ENCODE data around the gene SET.

Gene SET

GRCh38 chr9:128721487-128722010 lies 32.5 kb downstream of the SET start:
- 95 to 96% methylated on average over 18 of the region's 18 CpGs for WGBS, 2 experiments
- peaks cover 7% of the 10 kb centered on the region for H3K4me1 ChIP-seq (ENCODE audit: control insufficient read depth, insufficient read depth, low read length)

GRCh38 chr9:128722380-128723351 lies 33.6 kb downstream of the SET start:
- no peaks in the 10 kb centered on the region for H3K9me3 ChIP-seq (ENCODE audit: control insufficient read depth, low read length)
- H3K27me3 ChIP-seq (ENCODE audit: control insufficient read depth, insufficient read depth, low read length, poor library complexity, severe bottlenecking), result no peaks in the 10 kb centered on the region
- H3K4me1 ChIP-seq (ENCODE audit: control insufficient read depth, insufficient read depth, low read length), result peaks cover 7% of the 10 kb centered on the region
- no peak overlapping the region for H3K27ac ChIP-seq (ENCODE audit: insufficient read depth, low read depth, low read length, poor library complexity, severe bottlenecking)
- H3K4me3 ChIP-seq (ENCODE audit: insufficient read depth, low read depth, low read length), result peak overlapping the region; percentile 53
- no peaks in the 10 kb centered on the region for H3K36me3 ChIP-seq (ENCODE audit: control insufficient read depth, insufficient read depth, low read length)
- 85 to 86% methylated on average over 9 of the region's 9 CpGs for WGBS, 2 experiments

More at GRCh38 chr9:128721487-128722010, 32.5 kb downstream of the SET start:
- no peak overlapping the region for H3K27ac ChIP-seq (ENCODE audit: insufficient read depth, low read depth, low read length, poor library complexity, severe bottlenecking)
- no peaks in the 10 kb centered on the region for H3K27me3 ChIP-seq (ENCODE audit: control insufficient read depth, insufficient read depth, low read length, poor library complexity, severe bottlenecking)
- no peaks in the 10 kb centered on the region for H3K36me3 ChIP-seq (ENCODE audit: control insufficient read depth, insufficient read depth, low read length)
- H3K4me3 ChIP-seq (ENCODE audit: insufficient read depth, low read depth, low read length), result no peak overlapping the region
- H3K9me3 ChIP-seq (ENCODE audit: control insufficient read depth, low read length), result no peaks in the 10 kb centered on the region

GRCh38 chr9:128723352-128723865 lies 34.4 kb downstream of the SET start:
- Histone ChIP-seq H3K4me1 (ENCODE audit: control insufficient read depth, insufficient read depth, low read length) (peaks cover 7% of the 10 kb centered on the region), H3K36me3 (ENCODE audit: control insufficient read depth, insufficient read depth, low read length) (no peaks in the 10 kb centered on the region), H3K27me3 (ENCODE audit: control insufficient read depth, insufficient read depth, low read length, poor library complexity, severe bottlenecking) (no peaks in the 10 kb centered on the region), H3K9me3 (ENCODE audit: control insufficient read depth, low read length) (no peaks in the 10 kb centered on the region), H3K27ac (ENCODE audit: insufficient read depth, low read depth, low read length, poor library complexity, severe bottlenecking) (no peak overlapping the region), H3K4me3 (ENCODE audit: insufficient read depth, low read depth, low read length) (peak overlapping the region; percentile 53)
- 44 to 46% methylated on average over 7 of the region's 7 CpGs for WGBS, 2 experiments

GRCh38 chr9:128723866-128724743 lies 35.1 kb downstream of the SET start, which contains the start of gene ZDHHC12:
TSS of gene ZDHHC12 (minus strand) at chr9:128724127. CDS start at chr9:128724093, 34 bp downstream.
- H3K36me3 ChIP-seq (ENCODE audit: control insufficient read depth, insufficient read depth, low read length), result no peaks in the 10 kb centered on the region
- H3K27me3 ChIP-seq (ENCODE audit: control insufficient read depth, insufficient read depth, low read length, poor library complexity, severe bottlenecking), result no peaks in the 10 kb centered on the region
- H3K9me3 ChIP-seq (ENCODE audit: control insufficient read depth, low read length), result no peaks in the 10 kb centered on the region
- peak within 1 kb of the TSS; percentile 53 for H3K4me3 ChIP-seq (ENCODE audit: insufficient read depth, low read depth, low read length)
- H3K27ac ChIP-seq (ENCODE audit: insufficient read depth, low read depth, low read length, poor library complexity, severe bottlenecking), result peak within 1 kb of the TSS; percentile 29
- peaks cover 7% of the 10 kb centered on the region for H3K4me1 ChIP-seq (ENCODE audit: control insufficient read depth, insufficient read depth, low read length)
- 3% methylated on average over 68 of the region's 68 CpGs for WGBS, 2 experiments

GRCh38 chr9:128724744-128725211 lies 35.8 kb downstream of the SET start:
- H3K9me3 ChIP-seq (ENCODE audit: control insufficient read depth, low read length), result no peaks in the 10 kb centered on the region
- peak overlapping the region; percentile 29 for H3K27ac ChIP-seq (ENCODE audit: insufficient read depth, low read depth, low read length, poor library complexity, severe bottlenecking)
- H3K4me1 ChIP-seq (ENCODE audit: control insufficient read depth, insufficient read depth, low read length), result peaks cover 7% of the 10 kb centered on the region
- no peaks in the 10 kb centered on the region for H3K36me3 ChIP-seq (ENCODE audit: control insufficient read depth, insufficient read depth, low read length)
- no peaks in the 10 kb centered on the region for H3K27me3 ChIP-seq (ENCODE audit: control insufficient read depth, insufficient read depth, low read length, poor library complexity, severe bottlenecking)
- peak overlapping the region; percentile 53 for H3K4me3 ChIP-seq (ENCODE audit: insufficient read depth, low read depth, low read length)
- 34 to 39% methylated on average over 10 of the region's 10 CpGs for WGBS, 2 experiments

GRCh38 chr9:128727640-128728248 lies 38.7 kb downstream of the SET start:
- Histone ChIP-seq H3K36me3 (ENCODE audit: control insufficient read depth, insufficient read depth, low read length) (no peaks in the 10 kb centered on the region), H3K4me1 (ENCODE audit: control insufficient read depth, insufficient read depth, low read length) (peaks cover 7% of the 10 kb centered on the region), H3K27ac (ENCODE audit: insufficient read depth, low read depth, low read length, poor library complexity, severe bottlenecking) (no peak overlapping the region), H3K27me3 (ENCODE audit: control insufficient read depth, insufficient read depth, low read length, poor library complexity, severe bottlenecking) (no peaks in the 10 kb centered on the region), H3K9me3 (ENCODE audit: control insufficient read depth, low read length) (no peaks in the 10 kb centered on the region), H3K4me3 (ENCODE audit: insufficient read depth, low read depth, low read length) (no peak overlapping the region)
- WGBS, 2 experiments, result 93 to 94% methylated on average over 5 of the region's 5 CpGs

- H3K27ac ChIP-seq (ENCODE audit: insufficient read depth, low read depth, low read length, poor library complexity, severe bottlenecking), result no peak overlapping the region
- peaks cover 2% of the 10 kb centered on the region for H3K4me1 ChIP-seq (ENCODE audit: control insufficient read depth, insufficient read depth, low read length)
- H3K9me3 ChIP-seq (ENCODE audit: control insufficient read depth, low read length), result no peaks in the 10 kb centered on the region
- no peak overlapping the region for H3K4me3 ChIP-seq (ENCODE audit: insufficient read depth, low read depth, low read length)
- no peaks in the 10 kb centered on the region for H3K27me3 ChIP-seq (ENCODE audit: control insufficient read depth, insufficient read depth, low read length, poor library complexity, severe bottlenecking)
- H3K36me3 ChIP-seq (ENCODE audit: control insufficient read depth, insufficient read depth, low read length), result no peaks in the 10 kb centered on the region
- WGBS, 2 experiments, result 86 to 87% methylated on average over 7 of the region's 7 CpGs
These were observed 39.3 kb downstream of the SET start for GRCh38 chr9:128728298-128728697.

GRCh38 chr9:128729302-128729701 lies 40.3 kb downstream of the SET start:
- Histone ChIP-seq H3K36me3 (ENCODE audit: control insufficient read depth, insufficient read depth, low read length) (no peaks in the 10 kb centered on the region), H3K4me1 (ENCODE audit: control insufficient read depth, insufficient read depth, low read length) (no peaks in the 10 kb centered on the region), H3K27me3 (ENCODE audit: control insufficient read depth, insufficient read depth, low read length, poor library complexity, severe bottlenecking) (no peaks in the 10 kb centered on the region), H3K4me3 (ENCODE audit: insufficient read depth, low read depth, low read length) (no peak overlapping the region), H3K9me3 (ENCODE audit: control insufficient read depth, low read length) (no peaks in the 10 kb centered on the region), H3K27ac (ENCODE audit: insufficient read depth, low read depth, low read length, poor library complexity, severe bottlenecking) (no peak overlapping the region)
- WGBS, 2 experiments, result 81 to 82% methylated on average over 5 of the region's 5 CpGs

- Histone ChIP-seq H3K36me3 (ENCODE audit: control insufficient read depth, insufficient read depth, low read length) (no peaks in the 10 kb centered on the region), H3K27ac (ENCODE audit: insufficient read depth, low read depth, low read length, poor library complexity, severe bottlenecking) (no peak overlapping the region), H3K4me3 (ENCODE audit: insufficient read depth, low read depth, low read length) (no peak overlapping the region), H3K4me1 (ENCODE audit: control insufficient read depth, insufficient read depth, low read length) (no peaks in the 10 kb centered on the region), H3K27me3 (ENCODE audit: control insufficient read depth, insufficient read depth, low read length, poor library complexity, severe bottlenecking) (no peaks in the 10 kb centered on the region), H3K9me3 (ENCODE audit: control insufficient read depth, low read length) (no peaks in the 10 kb centered on the region)
- WGBS, 2 experiments, result 92 to 94% methylated on average over 27 of the region's 27 CpGs
These were observed 40.9 kb downstream of the SET start for GRCh38 chr9:128729766-128730517.
